ENCODE measurements around the gene ATP5MG.
"Not testable (repeated sequence)": the region's sequence is repeated elsewhere in the genome, so short reads cannot be mapped to it uniquely, and the experiment has no call there.

The ATP5MG gene, protein sequence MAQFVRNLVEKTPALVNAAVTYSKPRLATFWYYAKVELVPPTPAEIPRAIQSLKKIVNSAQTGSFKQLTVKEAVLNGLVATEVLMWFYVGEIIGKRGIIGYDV

DNA sequence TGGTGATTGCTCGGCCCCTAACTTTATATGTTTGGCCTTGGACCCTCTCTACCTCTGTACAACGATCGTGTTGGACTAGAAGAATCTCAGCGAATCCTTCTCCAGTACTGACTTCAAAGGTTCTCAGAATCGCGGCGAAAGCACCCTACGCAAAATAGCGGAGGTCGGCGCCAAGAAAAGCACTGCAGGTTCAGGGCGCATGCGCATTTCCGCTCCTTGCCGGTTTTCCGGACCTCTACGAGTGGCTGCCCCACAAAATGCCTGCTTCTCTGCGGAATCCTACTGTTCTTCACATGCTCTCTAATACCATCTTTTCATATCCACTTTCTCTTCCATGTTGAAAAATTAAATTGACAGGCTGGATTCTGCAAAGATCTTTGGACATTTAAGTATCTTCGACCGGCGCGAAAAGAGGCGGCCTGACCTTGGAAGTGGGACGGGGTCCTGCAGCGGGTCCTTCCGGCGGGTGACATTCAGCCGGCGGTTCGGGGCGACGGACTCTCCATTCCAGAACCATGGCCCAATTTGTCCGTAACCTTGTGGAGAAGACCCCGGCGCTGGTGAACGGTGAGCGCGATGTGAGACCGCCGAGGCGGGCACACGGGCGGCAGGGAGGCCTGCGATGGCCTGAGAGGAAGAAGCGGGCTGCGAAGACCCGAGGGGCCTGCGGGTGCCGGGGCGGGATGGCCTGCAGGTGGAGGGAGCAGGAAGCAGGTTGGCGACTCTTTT, at the start of gene ATP5MG:
TSS of gene ATP5MG (plus strand) at position 456 of the 729 bp plus-strand sequence. CDS start at position 516, 60 bp downstream.
- peak; percentile 90 for DNase-seq (ENCODE audit: low spot score)

GRCh38 chr11:118353084-118353710, 48.2 kb upstream of the ATP5MG start:
- DNase-seq (ENCODE audit: low spot score), result no peak

- DNase-seq (ENCODE audit: low spot score), result no peak
Measured at GRCh38 chr11:118358071-118358470, 43.3 kb upstream of the ATP5MG start.

- peak; percentile 94 for DNase-seq (ENCODE audit: low spot score)
Measured at GRCh38 chr11:118359295-118359958, 42.0 kb upstream of the ATP5MG start, which contains the start of gene UBE4A. Gene UBE4A, plus strand, starts transcription at chr11:118359600. Its CDS starts 5,481 bp downstream, at chr11:118365081.

DNA sequence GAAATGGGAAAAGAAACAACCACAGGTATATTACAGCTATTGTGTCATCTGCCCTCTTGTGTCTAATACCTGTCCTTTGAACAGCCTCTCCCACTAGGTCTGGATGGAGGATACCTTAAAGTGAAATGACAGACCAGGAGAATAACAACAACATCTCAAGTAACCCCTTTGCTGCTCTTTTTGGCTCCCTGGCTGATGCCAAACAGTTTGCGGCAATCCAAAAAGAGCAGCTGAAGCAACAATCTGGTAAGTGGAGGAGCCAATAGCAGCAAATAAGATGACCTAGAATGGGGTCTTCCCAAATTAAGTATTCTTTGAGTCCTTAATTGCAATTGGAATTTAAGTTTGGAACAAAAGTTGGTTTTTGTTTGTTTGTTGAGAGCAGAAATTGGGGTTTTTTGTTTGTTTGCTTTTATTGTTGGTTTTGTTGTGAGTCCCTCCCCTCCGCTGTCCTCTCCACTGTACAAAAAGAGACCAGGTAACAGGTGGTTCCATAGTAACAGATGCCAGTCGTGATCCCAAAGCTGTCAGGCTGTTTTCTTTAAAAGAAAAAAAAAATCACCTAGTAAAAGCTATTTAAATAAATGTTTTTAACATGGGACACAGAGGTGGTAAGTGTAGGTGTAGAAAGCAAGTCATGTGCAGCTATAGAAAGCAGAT, 36.3 kb upstream of the ATP5MG start:
- no peak for DNase-seq (ENCODE audit: low spot score)

DNA sequence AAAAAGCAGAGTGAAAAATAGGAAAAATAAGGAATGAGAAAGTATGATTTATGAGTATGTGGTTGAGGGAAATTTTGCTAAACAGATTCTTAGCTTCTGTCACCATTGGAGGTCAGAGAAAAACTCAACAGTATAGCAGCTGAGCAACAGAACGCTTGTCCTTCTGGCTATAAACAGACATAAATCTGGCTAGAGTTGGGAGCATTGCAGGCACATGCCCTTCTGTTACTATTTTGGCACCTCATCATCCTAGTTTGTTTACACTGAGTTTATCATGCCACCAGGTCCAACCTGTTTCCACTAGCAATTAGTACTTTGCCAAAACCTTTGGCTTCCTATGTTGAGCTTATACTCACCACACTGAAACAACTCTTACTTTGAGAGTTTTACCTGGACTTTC, 35.1 kb upstream of the ATP5MG start:
- DNase-seq (ENCODE audit: low spot score), result no peak

DNA sequence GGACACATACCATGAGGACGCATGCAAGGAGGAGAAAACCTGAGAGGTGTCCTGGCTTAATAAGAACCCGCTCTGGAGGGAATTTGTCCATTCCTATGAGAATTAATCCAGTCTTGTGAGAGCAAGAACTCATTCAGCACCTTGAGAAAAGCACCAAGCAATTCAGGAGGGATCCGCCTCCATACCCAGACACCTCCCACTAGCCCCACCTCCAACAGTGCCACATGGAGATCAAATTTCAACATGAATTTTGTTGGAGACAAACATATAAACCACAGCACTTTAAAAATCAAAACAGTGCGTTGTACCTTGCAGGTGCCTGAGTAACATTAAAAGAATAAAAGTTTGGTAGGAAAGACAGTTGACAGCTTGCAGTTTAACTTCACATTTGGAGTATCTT, 30.6 kb upstream of the ATP5MG start:
- no peak for DNase-seq (ENCODE audit: low spot score)

DNA sequence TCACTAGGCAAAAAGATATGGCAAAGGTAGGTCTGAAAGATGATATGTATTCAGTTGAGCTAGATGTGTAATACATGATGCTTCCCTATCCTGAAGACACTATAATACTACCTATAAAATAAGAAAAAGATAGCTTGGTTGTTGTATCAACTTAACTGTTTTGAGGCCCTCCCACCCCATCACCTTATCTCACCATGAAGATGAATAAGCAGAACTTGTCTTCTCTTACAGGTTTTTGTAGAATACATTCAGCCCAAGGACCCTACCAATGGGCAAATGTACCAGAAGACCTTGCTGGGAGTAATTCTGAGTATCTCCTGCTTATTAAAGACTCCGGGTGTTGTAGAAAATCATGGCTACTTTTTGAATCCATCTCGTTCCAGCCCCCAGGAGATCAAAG, 28.1 kb upstream of the ATP5MG start:
- no peak for DNase-seq (ENCODE audit: low spot score)

DNA sequence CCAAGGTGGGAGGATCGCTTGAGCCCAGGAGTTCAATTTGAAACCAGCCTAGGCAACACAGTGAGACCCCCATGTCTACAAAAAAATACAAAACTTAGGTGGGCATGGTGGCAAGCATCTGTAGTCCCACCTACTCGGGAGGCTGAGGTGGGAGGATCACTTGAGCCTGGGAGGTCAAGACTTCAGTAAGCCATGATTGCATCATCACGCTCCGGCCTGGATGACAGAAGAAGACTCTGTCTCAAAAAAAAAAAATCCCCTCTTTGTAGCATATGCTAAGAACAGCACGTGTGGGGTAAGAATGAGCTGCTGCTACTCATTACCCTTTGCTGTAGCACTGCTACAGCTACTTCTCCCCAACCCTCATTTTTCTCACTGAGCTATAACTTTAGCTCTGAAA, 27.5 kb upstream of the ATP5MG start:
- no peak for DNase-seq (ENCODE audit: low spot score)

DNA sequence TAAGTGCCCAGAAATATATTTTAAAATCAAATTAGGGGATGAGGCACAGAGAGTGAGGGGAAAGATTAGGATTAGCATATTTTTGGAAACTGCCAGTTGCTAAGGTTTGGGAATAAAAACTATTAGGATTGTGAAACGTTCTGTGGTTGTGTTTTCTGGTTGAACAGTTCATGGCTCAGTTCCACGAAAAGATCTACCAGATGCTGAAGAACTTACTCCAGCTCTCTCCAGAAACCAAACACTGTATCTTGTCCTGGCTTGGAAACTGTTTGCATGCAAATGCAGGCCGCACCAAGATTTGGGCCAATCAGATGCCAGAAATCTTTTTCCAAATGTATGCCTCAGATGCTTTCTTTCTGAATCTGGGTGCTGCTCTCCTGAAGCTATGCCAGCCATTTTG, 26.7 kb upstream of the ATP5MG start:
- DNase-seq (ENCODE audit: low spot score), result no peak

DNA sequence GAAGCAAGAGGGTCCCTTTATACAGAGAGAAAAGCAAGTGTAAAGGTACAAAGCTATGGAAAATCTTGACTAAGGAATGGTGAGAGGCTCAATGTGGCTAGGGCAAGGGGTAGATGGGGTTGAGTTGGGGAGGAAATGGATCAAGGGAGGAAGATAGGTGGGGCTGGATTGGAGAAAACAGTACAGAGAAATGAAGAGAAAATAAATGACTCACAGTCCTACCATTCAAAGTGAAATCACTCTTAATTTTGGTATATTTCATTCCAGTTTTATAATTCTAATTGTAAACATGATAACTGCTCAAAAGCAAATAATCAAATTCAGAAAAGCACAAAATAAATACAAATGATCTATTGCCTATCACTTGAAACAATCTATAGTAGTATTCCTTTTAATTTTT, 25.4 kb upstream of the ATP5MG start:
- DNase-seq (ENCODE audit: low spot score), result no peak

DNA sequence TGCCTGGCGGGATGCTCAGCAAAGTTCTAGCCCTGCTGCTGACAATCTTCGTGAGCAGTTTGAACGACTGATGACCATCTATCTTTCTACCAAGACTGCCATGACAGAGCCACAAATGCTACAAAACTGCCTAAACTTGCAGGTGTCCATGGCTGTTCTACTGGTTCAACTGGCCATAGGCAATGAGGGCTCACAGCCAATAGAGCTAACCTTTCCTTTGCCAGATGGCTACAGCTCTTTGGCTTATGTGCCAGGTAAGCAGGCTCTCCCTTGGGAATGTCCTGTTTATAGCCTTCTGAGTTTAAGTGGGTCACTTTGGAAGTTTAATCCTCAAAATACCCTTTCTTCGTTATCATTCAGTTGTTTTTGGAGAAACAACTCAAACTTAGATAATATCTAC, 21.9 kb upstream of the ATP5MG start:
- no peak for DNase-seq (ENCODE audit: low spot score)

GRCh38 chr11:118380571-118380970, 20.8 kb upstream of the ATP5MG start:
- DNase-seq (ENCODE audit: low spot score), result no peak

- DNase-seq (ENCODE audit: low spot score), result no peak
Measured at GRCh38 chr11:118382954-118383353, 18.5 kb upstream of the ATP5MG start.

GRCh38 chr11:118383657-118384056, 17.7 kb upstream of the ATP5MG start:
- no peak for DNase-seq (ENCODE audit: low spot score)

DNA sequence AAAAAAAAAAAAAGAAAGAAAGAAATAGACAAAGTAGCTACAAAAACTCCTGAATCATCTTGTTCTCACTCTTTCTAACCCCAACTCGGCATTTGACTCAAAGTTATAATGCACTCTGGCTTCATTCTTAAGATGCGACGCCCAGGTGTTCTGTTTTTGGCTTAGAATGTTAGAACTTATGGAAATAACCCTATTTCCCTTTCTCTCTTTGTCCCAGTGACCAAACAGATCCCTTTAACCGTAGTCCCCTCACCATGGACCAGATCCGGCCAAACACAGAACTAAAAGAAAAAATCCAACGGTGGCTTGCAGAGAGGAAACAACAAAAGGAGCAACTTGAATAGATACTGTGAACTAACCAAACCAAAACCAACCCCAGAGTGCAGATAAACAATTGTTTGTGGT, 5.3 kb upstream of the ATP5MG start:
- no peak for DNase-seq (ENCODE audit: low spot score)

DNA sequence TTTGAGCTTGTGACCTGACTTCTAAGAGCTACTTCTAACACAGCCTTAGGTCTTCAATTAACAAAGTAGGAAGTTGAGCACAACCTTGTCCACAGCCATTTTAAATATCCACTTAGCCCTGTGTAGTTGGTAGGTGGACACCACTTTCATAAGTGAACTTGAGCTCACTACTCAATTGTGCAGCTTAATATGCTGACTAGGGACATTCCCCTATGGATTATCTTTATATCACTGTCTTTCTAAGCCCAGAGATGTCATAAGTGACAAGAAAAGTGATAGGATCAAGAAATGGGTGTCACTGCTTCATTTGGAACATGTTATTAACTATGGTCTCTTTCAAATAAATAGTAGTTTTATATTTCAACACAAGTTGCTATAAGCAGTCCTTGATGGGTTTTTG, 4.0 kb upstream of the ATP5MG start:
- DNase-seq (ENCODE audit: low spot score), result no peak

- no peak for DNase-seq (ENCODE audit: low spot score)
Measured at GRCh38 chr11:118398791-118399559, 2.4 kb upstream of the ATP5MG start.

GRCh38 chr11:118401880-118402590, 629 bp downstream of the ATP5MG start:
- DNase-seq (ENCODE audit: low spot score), result no peak

DNA sequence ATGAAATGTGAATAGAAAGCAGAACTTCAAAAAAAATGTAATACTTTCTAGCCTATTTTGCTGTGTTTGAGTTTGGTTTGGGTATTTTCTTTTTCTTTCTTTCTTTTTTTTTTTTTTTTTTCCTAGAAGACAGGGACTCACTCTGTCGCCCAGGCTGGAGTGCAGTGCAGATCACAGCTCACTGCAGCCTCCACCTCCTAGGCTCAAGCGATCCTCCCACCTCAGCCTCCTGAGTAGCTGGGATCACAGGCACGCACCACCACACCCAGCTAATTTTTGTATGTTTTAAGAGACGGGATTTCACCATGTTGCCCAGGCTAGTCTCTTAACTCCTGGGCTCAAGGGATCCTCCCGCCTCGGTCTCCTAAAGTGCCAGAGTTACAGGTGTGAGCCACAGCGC, 1.2 kb downstream of the ATP5MG start:
- not testable (repeated sequence) for DNase-seq (ENCODE audit: low spot score)

DNA sequence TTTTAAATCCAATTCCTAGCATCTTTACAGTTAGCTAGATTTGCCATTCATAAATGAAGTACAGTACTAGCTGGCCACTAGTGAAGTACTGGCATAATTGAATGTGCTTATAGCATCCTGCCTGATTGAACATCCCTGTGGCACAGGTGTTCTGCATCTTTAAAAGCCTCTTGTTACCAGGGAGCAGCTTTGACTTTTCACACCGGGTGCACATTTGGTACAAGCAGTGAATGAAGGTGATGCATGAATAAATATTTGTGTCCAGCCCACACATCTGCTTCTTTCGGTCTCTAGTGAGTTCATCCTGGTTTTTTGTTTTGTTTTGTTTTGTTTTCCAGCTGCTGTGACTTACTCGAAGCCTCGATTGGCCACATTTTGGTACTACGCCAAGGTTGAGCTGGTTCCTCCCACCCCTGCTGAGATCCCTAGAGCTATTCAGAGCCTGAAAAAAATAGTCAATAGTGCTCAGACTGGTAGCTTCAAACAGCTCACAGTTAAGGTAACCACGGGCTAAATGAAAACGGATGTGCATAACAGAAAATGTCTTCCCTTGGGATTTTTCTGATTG, 5.3 kb downstream of the ATP5MG start:
- DNase-seq (ENCODE audit: low spot score), result no peak
